PC-3 (cell line): ENCODE measurements around the gene TACR2. TPM values are rescaled to one million over a fixed set of nuclear protein-coding genes. Genes with fewer than 3 reads are reported as not detected.

ENCODE experiments used
- ATAC-seq: fragments of 200-7000 bp; cut with Tn5 transposase; 2 replicates; pipeline ENCODE4 v1.9.1; 2020; ENCODE audit warnings: mild to moderate bottlenecking, moderate library complexity
- BruUV-seq: library from RNA; stranded (reverse); fragments of 400-500 nt; replicated peaks from 2 replicates; lab custom pipeline; 2021; lab: Mats Ljungman, UMichigan
- CTCF ChIA-PET: fragments of 300-600 bp; sonication (Branson Sonifier 250); formaldehyde crosslinking; loops from one replicate; lab custom pipeline; 2022; ENCODE audit warnings: antibody characterized with exemption; lab: Charles Lee
- POLR2A ChIA-PET: fragments of 300-600 bp; sonication (Branson Sonifier 250); formaldehyde crosslinking; loops from one replicate; lab custom pipeline; 2022; ENCODE audit warnings: antibody characterized with exemption; ENCODE audit not compliant: unreplicated experiment; lab: Charles Lee
- DNase-seq: peaks from one replicate; pipeline ENCODE4 v3.0.0-alpha.2; 2015
- H2AFZ ChIP-seq: fragments of 300-600 bp; sonication (generic); 2 replicates; pipeline ENCODE4 v1.6.0; 2016; ENCODE audit warnings: antibody characterized with exemption, low read length
- H3F3A ChIP-seq: fragments of 300-600 bp; sonication (generic); one replicate; pipeline ENCODE4 v1.6.0; 2017; ENCODE audit warnings: antibody characterized with exemption, low read length, control low read depth, mild to moderate bottlenecking; ENCODE audit not compliant: unreplicated experiment
- H3K27ac ChIP-seq: fragments of 300-600 bp; sonication (generic); 2 replicates; pipeline ENCODE4 v1.5.1; 2016; ENCODE audit warnings: mild to moderate bottlenecking, low read length
- H3K27me3 ChIP-seq: fragments of 300-600 bp; sonication (generic); 2 replicates; pipeline ENCODE4 v1.6.1; 2016; ENCODE audit warnings: low read length, mixed read lengths
- H3K36me3 ChIP-seq: fragments of 300-600 bp; sonication (generic); 2 replicates; pipeline ENCODE4 v1.6.1; 2016; ENCODE audit warnings: low read depth, mixed run types, low read length, mixed read lengths
- H3K4me1 ChIP-seq: fragments of 300-600 bp; sonication (generic); 2 replicates; pipeline ENCODE4 v1.5.1; 2016; ENCODE audit warnings: low read length; ENCODE audit not compliant: insufficient read depth
- H3K4me2 ChIP-seq: fragments of 300-600 bp; sonication (generic); 2 replicates; pipeline ENCODE4 v1.6.0; 2016; ENCODE audit warnings: low read length
- H3K4me3 ChIP-seq: fragments of 300-600 bp; sonication (generic); 2 replicates; pipeline ENCODE4 v1.5.1; 2016; ENCODE audit warnings: mild to moderate bottlenecking, low read length, mixed read lengths
- H3K79me2 ChIP-seq: fragments of 300-600 bp; sonication (generic); 2 replicates; pipeline ENCODE4 v1.6.1; 2017; ENCODE audit warnings: low read length, mixed read lengths
- H3K9ac ChIP-seq: fragments of 300-600 bp; sonication (generic); 2 replicates; pipeline ENCODE4 v1.6.0; 2016; ENCODE audit warnings: mild to moderate bottlenecking, low read length
- H3K9me2 ChIP-seq: fragments of 300-600 bp; sonication (generic); replicated peaks from 2 replicates; pipeline ENCODE4 v1.6.1; 2016; ENCODE audit warnings: mixed run types, low read length, mixed read lengths
- H3K9me3 ChIP-seq: fragments of 300-600 bp; sonication (generic); 2 replicates; pipeline ENCODE4 v1.6.1; 2016; ENCODE audit warnings: low read length, mixed read lengths
- H4K20me1 ChIP-seq: fragments of 300-600 bp; sonication (generic); 2 replicates; pipeline ENCODE4 v1.6.1; 2016; ENCODE audit warnings: low read length, mixed read lengths
- EZH2 ChIP-seq: fragments of 300-600 bp; sonication (generic); IDR thresholded peaks from one replicate; pipeline ENCODE4 v1.6.1; 2017; ENCODE audit warnings: antibody characterized with exemption, mild to moderate bottlenecking, low read length; ENCODE audit not compliant: unreplicated experiment
- EZH2phosphoT487 ChIP-seq: fragments of 300-600 bp; sonication (generic); IDR thresholded peaks from 2 replicates; pipeline ENCODE4 v1.6.1; 2018; ENCODE audit warnings: mild to moderate bottlenecking, antibody characterized with exemption, low read length, borderline replicate concordance
- intact Hi-C: fragments of 100-400 bp; cut with micrococcal nuclease; formaldehyde crosslinking; loops from 2 replicates; pipeline ENCODE4 v1.9.0; 2023
- total RNA-seq: library from RNA; depleted of rRNA; stranded (reverse); fragments of >200 nt; gene quantifications from 2 replicates; pipeline ENCODE4 v1.2.3, GENCODE V29; 2014
- TF ChIP-seq, protein P1 (sequence below): fragments of 300-600 bp; sonication (generic); conservative IDR thresholded peaks from 2 replicates; pipeline ENCODE4 v1.5.1; 2017; ENCODE audit warnings: antibody characterized with exemption, low read depth, mild to moderate bottlenecking, low read length

Gene TACR2
- total RNA-seq, 1 experiment from 2014 or later = 0.40 TPM

- H3K27ac ChIP-seq = no peak overlapping the region
- ChIA-PET CTCF (no interaction called here), POLR2A (no interaction called here)
- no peaks in the 10 kb centered on the region for H3K27me3 ChIP-seq
- H3K9ac ChIP-seq = no peak overlapping the region
- DNase-seq = peak; percentile 69
- H3K79me2 ChIP-seq = no peaks in the 10 kb centered on the region
- H3K36me3 ChIP-seq = no peaks in the 10 kb centered on the region
- no peak overlapping the region for H2AFZ ChIP-seq
- intact Hi-C loops = no loop called here
- no peak overlapping the region for H3K4me3 ChIP-seq
- no peaks in the 10 kb centered on the region for H4K20me1 ChIP-seq
- peaks cover 8% of the 10 kb centered on the region for H3K4me1 ChIP-seq
- ATAC-seq = peak; percentile 25
- H3K9me2 ChIP-seq = no peaks in the 10 kb centered on the region
- H3K9me3 ChIP-seq = no peaks in the 10 kb centered on the region
- no peaks in the 10 kb centered on the region for H3F3A ChIP-seq
- no TSS peak for BruUV-seq
- TF ChIP-seq, protein P1, sequence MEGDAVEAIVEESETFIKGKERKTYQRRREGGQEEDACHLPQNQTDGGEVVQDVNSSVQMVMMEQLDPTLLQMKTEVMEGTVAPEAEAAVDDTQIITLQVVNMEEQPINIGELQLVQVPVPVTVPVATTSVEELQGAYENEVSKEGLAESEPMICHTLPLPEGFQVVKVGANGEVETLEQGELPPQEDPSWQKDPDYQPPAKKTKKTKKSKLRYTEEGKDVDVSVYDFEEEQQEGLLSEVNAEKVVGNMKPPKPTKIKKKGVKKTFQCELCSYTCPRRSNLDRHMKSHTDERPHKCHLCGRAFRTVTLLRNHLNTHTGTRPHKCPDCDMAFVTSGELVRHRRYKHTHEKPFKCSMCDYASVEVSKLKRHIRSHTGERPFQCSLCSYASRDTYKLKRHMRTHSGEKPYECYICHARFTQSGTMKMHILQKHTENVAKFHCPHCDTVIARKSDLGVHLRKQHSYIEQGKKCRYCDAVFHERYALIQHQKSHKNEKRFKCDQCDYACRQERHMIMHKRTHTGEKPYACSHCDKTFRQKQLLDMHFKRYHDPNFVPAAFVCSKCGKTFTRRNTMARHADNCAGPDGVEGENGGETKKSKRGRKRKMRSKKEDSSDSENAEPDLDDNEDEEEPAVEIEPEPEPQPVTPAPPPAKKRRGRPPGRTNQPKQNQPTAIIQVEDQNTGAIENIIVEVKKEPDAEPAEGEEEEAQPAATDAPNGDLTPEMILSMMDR = peak; percentile 86
- no peak for TF ChIP-seq EZH2
- H3K4me2 ChIP-seq = no peak overlapping the region
Observed at GRCh38 chr10:69413221-69413865, 3.4 kb downstream of the TACR2 start.

- TF ChIP-seq, protein P1 = no peak
- TF ChIP-seq EZH2 = no peak
- TF ChIP-seq EZH2phosphoT487 = no peak
- Histone ChIP-seq H3K27me3 (no peaks in the 10 kb centered on the region), H3F3A (no peaks in the 10 kb centered on the region), H4K20me1 (no peaks in the 10 kb centered on the region), H3K9me3 (no peaks in the 10 kb centered on the region), H2AFZ (no peak overlapping the region), H3K79me2 (no peaks in the 10 kb centered on the region), H3K4me2 (no peak overlapping the region), H3K4me1 (peaks cover 13% of the 10 kb centered on the region), H3K9ac (no peak overlapping the region), H3K27ac (no peak overlapping the region), H3K4me3 (no peak overlapping the region), H3K9me2 (no peaks in the 10 kb centered on the region), H3K36me3 (no peaks in the 10 kb centered on the region)
- no peak for DNase-seq
- ChIA-PET CTCF (interaction anchor here (0.6 kb wide), 1 partner anchor 95 kb away, joined by 3 read pairs; no protein-coding TSS in a partner anchor), POLR2A (no interaction called here)
- no TSS peak for BruUV-seq
- intact Hi-C loops = no loop called here
- ATAC-seq = no peak
Observed at GRCh38 chr10:69412232-69412790, 4.4 kb downstream of the TACR2 start.

DNA sequence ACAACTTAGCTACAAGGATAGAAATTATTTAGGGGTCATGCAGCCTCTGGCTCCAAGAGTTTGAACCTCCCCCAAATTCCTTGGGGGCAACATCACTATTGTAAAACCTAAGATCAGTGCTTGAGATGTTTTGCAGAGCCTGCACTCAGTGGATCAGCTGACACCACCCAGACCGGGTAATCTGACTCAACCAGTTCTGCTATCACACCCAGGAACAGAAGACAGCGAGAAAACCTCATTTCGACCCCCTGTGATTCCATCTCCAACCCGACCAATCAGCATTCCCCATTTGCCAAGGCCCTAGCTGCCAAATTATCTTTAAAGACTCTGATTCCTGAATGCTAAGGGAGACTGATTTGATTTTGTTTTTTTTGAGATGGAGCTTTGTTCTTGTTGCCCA lies 5.2 kb downstream of the TACR2 start:
- no peak overlapping the region for H3K4me2 ChIP-seq
- no peak overlapping the region for H3K4me3 ChIP-seq
- no peaks in the 10 kb centered on the region for H4K20me1 ChIP-seq
- intact Hi-C loops = no loop called here
- TF ChIP-seq EZH2phosphoT487 (no peak), EZH2 (no peak)
- TF ChIP-seq, protein P1 = no peak
- no peaks in the 10 kb centered on the region for H3K9me3 ChIP-seq
- H3K27ac ChIP-seq = no peak overlapping the region
- no peaks in the 10 kb centered on the region for H3K27me3 ChIP-seq
- CTCF ChIA-PET = interaction anchor here (0.6 to 1.3 kb wide), 2 partner anchors 36 to 96 kb away, joined by 3 read pairs; no protein-coding TSS in a partner anchor
- peaks cover 13% of the 10 kb centered on the region for H3K4me1 ChIP-seq
- H3K36me3 ChIP-seq = no peaks in the 10 kb centered on the region
- POLR2A ChIA-PET = no interaction called here
- no TSS peak for BruUV-seq
- no peaks in the 10 kb centered on the region for H3K79me2 ChIP-seq
- ATAC-seq = no peak
- no peak overlapping the region for H2AFZ ChIP-seq
- no peaks in the 10 kb centered on the region for H3F3A ChIP-seq
- DNase-seq = no peak
- H3K9me2 ChIP-seq = no peaks in the 10 kb centered on the region
- H3K9ac ChIP-seq = no peak overlapping the region
